Memory B cell (primary cell): ENCODE results near the gene MIGA2.
"Not testable (repeated sequence)": the region's sequence is repeated elsewhere in the genome, so short reads cannot be mapped to it uniquely, and the experiment has no call there.

Experiments used
- ATAC-seq: fragments of 150-1000 bp; cut with Tn5 transposase; 2 replicates; pipeline ENCODE4 v1.10.0; 2021; ENCODE audit warnings: low read depth, mild to moderate bottlenecking, moderate library complexity
- DNase-seq, 2 donors: peaks; one replicate each; pipeline ENCODE4 v3.0.0; 2022; ENCODE audit warnings: low spot score in 2 of 2
- H3K27ac Mint-ChIP-seq: one replicate; pipeline ENCODE4 v1.8.0; 2022; ENCODE audit warnings: mild to moderate bottlenecking, moderate library complexity, mixed read lengths
- H3K27me3 Mint-ChIP-seq: one replicate; pipeline ENCODE4 v1.8.0; 2022; ENCODE audit warnings: mixed read lengths
- H3K36me3 Mint-ChIP-seq: one replicate; pipeline ENCODE4 v1.8.0; 2022; ENCODE audit warnings: mild to moderate bottlenecking, mixed read lengths
- H3K4me1 Mint-ChIP-seq: one replicate; pipeline ENCODE4 v1.8.0; 2022; ENCODE audit warnings: mixed read lengths
- H3K4me3 Mint-ChIP-seq: one replicate; pipeline ENCODE4 v1.8.0; 2022; ENCODE audit warnings: mild to moderate bottlenecking, moderate library complexity, mixed read lengths
- H3K9me3 Mint-ChIP-seq: one replicate; pipeline ENCODE4 v1.8.0; 2022; ENCODE audit warnings: mixed read lengths

Gene MIGA2

GRCh38 chr9:129021091-129021490, 15.3 kb upstream of the MIGA2 start:
- peak overlapping the region; percentile 87 for H3K27ac Mint-ChIP-seq
- peaks cover 19% of the 10 kb centered on the region for H3K4me1 Mint-ChIP-seq
- no peaks in the 10 kb centered on the region for H3K9me3 Mint-ChIP-seq
- no peaks in the 10 kb centered on the region for H3K27me3 Mint-ChIP-seq
- H3K4me3 Mint-ChIP-seq, result peak overlapping the region; percentile 68
- peak; percentile 98 for ATAC-seq
- DNase-seq, result peak; percentile 48 to 50
- peaks cover 5% of the 10 kb centered on the region for H3K36me3 Mint-ChIP-seq

- peak overlapping the region; percentile 53 for H3K4me3 Mint-ChIP-seq
These were observed 14.4 kb upstream of the MIGA2 start for GRCh38 chr9:129022037-129022436.

GRCh38 chr9:129023036-129023907, 13.2 kb upstream of the MIGA2 start:
- H3K36me3 Mint-ChIP-seq, result peaks cover 2% of the 10 kb centered on the region
- DNase-seq (no peak), ATAC-seq (no peak)
- peaks cover 25% of the 10 kb centered on the region for H3K4me1 Mint-ChIP-seq
- no peaks in the 10 kb centered on the region for H3K9me3 Mint-ChIP-seq
- H3K27me3 Mint-ChIP-seq, result no peaks in the 10 kb centered on the region
- no peak overlapping the region for H3K4me3 Mint-ChIP-seq
- peak overlapping the region; percentile 77 for H3K27ac Mint-ChIP-seq

More at GRCh38 chr9:129022037-129022436, 14.4 kb upstream of the MIGA2 start:
- ATAC-seq (no peak), DNase-seq (no peak)
- peak overlapping the region; percentile 77 for H3K27ac Mint-ChIP-seq
- H3K9me3 Mint-ChIP-seq, result no peaks in the 10 kb centered on the region
- H3K27me3 Mint-ChIP-seq, result no peaks in the 10 kb centered on the region
- H3K4me1 Mint-ChIP-seq, result peaks cover 21% of the 10 kb centered on the region
- peaks cover 5% of the 10 kb centered on the region for H3K36me3 Mint-ChIP-seq

GRCh38 chr9:129023908-129024233, 12.6 kb upstream of the MIGA2 start:
- no peak for DNase-seq
- H3K27ac Mint-ChIP-seq, result no peak overlapping the region
- peaks cover 25% of the 10 kb centered on the region for H3K4me1 Mint-ChIP-seq
- ATAC-seq, result no peak
- H3K27me3 Mint-ChIP-seq, result no peaks in the 10 kb centered on the region
- no peaks in the 10 kb centered on the region for H3K9me3 Mint-ChIP-seq
- no peak overlapping the region for H3K4me3 Mint-ChIP-seq
- H3K36me3 Mint-ChIP-seq, result peaks cover under 1% of the 10 kb centered on the region

GRCh38 chr9:129026442-129027223, 9.8 kb upstream of the MIGA2 start:
- no peaks in the 10 kb centered on the region for H3K27me3 Mint-ChIP-seq
- no peak for DNase-seq
- H3K4me3 Mint-ChIP-seq, result peak overlapping the region; percentile 86
- H3K4me1 Mint-ChIP-seq, result peaks cover 27% of the 10 kb centered on the region
- ATAC-seq, result no peak
- no peaks in the 10 kb centered on the region for H3K9me3 Mint-ChIP-seq
- H3K36me3 Mint-ChIP-seq, result no peaks in the 10 kb centered on the region
- H3K27ac Mint-ChIP-seq, result no peak overlapping the region

- Mint-ChIP-seq H3K4me3 (peak overlapping the region; percentile 86), H3K4me1 (peaks cover 23% of the 10 kb centered on the region), H3K36me3 (no peaks in the 10 kb centered on the region)
These were observed 9.2 kb upstream of the MIGA2 start for GRCh38 chr9:129027224-129027684.

GRCh38 chr9:129027685-129028191, 8.7 kb upstream of the MIGA2 start:
- DNase-seq, result no peak
- peak overlapping the region; percentile 86 for H3K4me3 Mint-ChIP-seq
- H3K27me3 Mint-ChIP-seq, result no peaks in the 10 kb centered on the region
- peak; percentile 68 for ATAC-seq
- H3K27ac Mint-ChIP-seq, result peak overlapping the region; percentile 63
- peaks cover 23% of the 10 kb centered on the region for H3K4me1 Mint-ChIP-seq
- no peaks in the 10 kb centered on the region for H3K36me3 Mint-ChIP-seq
- no peaks in the 10 kb centered on the region for H3K9me3 Mint-ChIP-seq

More at GRCh38 chr9:129027224-129027684, 9.2 kb upstream of the MIGA2 start:
- ATAC-seq (no peak), DNase-seq (no peak)
- H3K27me3 Mint-ChIP-seq, result no peaks in the 10 kb centered on the region
- no peaks in the 10 kb centered on the region for H3K9me3 Mint-ChIP-seq
- H3K27ac Mint-ChIP-seq, result peak overlapping the region; percentile 63

GRCh38 chr9:129028192-129028966, 8.0 kb upstream of the MIGA2 start, which contains the start of gene SH3GLB2:
SH3GLB2 (minus strand) TSS chr9:129028331; CDS start chr9:129028154, 177 bp downstream.
- DNase-seq (peak; percentile 86 to 92), ATAC-seq (peak; percentile 82)
- no peaks in the 10 kb centered on the region for H3K27me3 Mint-ChIP-seq

GRCh38 chr9:129030191-129030590, 6.2 kb upstream of the MIGA2 start:
- no peak for DNase-seq
- ATAC-seq, result no peak
- Mint-ChIP-seq H3K4me1 (peaks cover 22% of the 10 kb centered on the region), H3K27ac (no peak overlapping the region), H3K27me3 (no peaks in the 10 kb centered on the region), H3K36me3 (no peaks in the 10 kb centered on the region), H3K4me3 (no peak overlapping the region), H3K9me3 (no peaks in the 10 kb centered on the region)

More at GRCh38 chr9:129028192-129028966, 8.0 kb upstream of the MIGA2 start, which contains the start of gene SH3GLB2:
- peak within 1 kb of the TSS; percentile 86 for H3K4me3 Mint-ChIP-seq
- peak within 1 kb of the TSS; percentile 63 for H3K27ac Mint-ChIP-seq
- no peaks in the 10 kb centered on the region for H3K9me3 Mint-ChIP-seq
- H3K4me1 Mint-ChIP-seq, result peaks cover 20% of the 10 kb centered on the region
- no peaks in the 10 kb centered on the region for H3K36me3 Mint-ChIP-seq

- no peaks in the 10 kb centered on the region for H3K27me3 Mint-ChIP-seq
- ATAC-seq (no peak), DNase-seq (no peak)
- peaks cover 19% of the 10 kb centered on the region for H3K4me1 Mint-ChIP-seq
- H3K36me3 Mint-ChIP-seq, result no peaks in the 10 kb centered on the region
- no peaks in the 10 kb centered on the region for H3K9me3 Mint-ChIP-seq
- no peak overlapping the region for H3K4me3 Mint-ChIP-seq
- no peak overlapping the region for H3K27ac Mint-ChIP-seq
These were observed 4.9 kb upstream of the MIGA2 start for GRCh38 chr9:129031514-129031913.

GRCh38 chr9:129032541-129033159, 3.8 kb upstream of the MIGA2 start:
- no peaks in the 10 kb centered on the region for H3K36me3 Mint-ChIP-seq
- DNase-seq, result no peak
- H3K9me3 Mint-ChIP-seq, result no peaks in the 10 kb centered on the region
- H3K27me3 Mint-ChIP-seq, result no peaks in the 10 kb centered on the region
- no peak for ATAC-seq
- H3K27ac Mint-ChIP-seq, result no peak overlapping the region
- no peak overlapping the region for H3K4me3 Mint-ChIP-seq
- H3K4me1 Mint-ChIP-seq, result peaks cover 22% of the 10 kb centered on the region

GRCh38 chr9:129033216-129033615, 3.2 kb upstream of the MIGA2 start:
- Mint-ChIP-seq H3K4me1 (peaks cover 27% of the 10 kb centered on the region), H3K27me3 (no peaks in the 10 kb centered on the region), H3K9me3 (no peaks in the 10 kb centered on the region), H3K4me3 (no peak overlapping the region), H3K27ac (no peak overlapping the region), H3K36me3 (no peaks in the 10 kb centered on the region)
- ATAC-seq (no peak), DNase-seq (no peak)

- not testable (repeated sequence) for H3K36me3 Mint-ChIP-seq, ATAC-seq, DNase-seq, H3K27me3 Mint-ChIP-seq, H3K9me3 Mint-ChIP-seq
- Mint-ChIP-seq H3K4me3 (peak overlapping the region; percentile 93), H3K27ac (peak overlapping the region; percentile 93), H3K4me1 (peaks cover 23% of the 10 kb centered on the region)
These were observed 588 bp upstream of the MIGA2 start for GRCh38 chr9:129035838-129036237.
